Keratinocyte (primary cell): ENCODE measurements around the gene ARHGAP10.
"Not testable (repeated sequence)": the region's sequence is repeated elsewhere in the genome, so short reads cannot be mapped to it uniquely, and the experiment has no call there.

ENCODE experiments used
- EZH2 ChIP-seq: IDR thresholded peaks from one replicate; pipeline ENCODE4 v1.6.1; 2012; ENCODE audit warnings: inconsistent platforms, mild to moderate bottlenecking, low read length, moderate library complexity
- TF ChIP-seq, protein P1 (sequence below), 3 experiments: IDR thresholded peaks in 1 of 3; conservative IDR thresholded peaks in 1 of 3; optimal IDR thresholded peaks in 1 of 3; 2 replicates in 2 of 3; 3 replicates in 1 of 3; pipeline versions ENCODE3 to v1.5.1; 2011; ENCODE audit warnings: low read length in 3 of 3, mild to moderate bottlenecking in 3 of 3, moderate library complexity in 2 of 3, control low read depth in 1 of 3, inconsistent platforms in 1 of 3; ENCODE audit not compliant: insufficient read depth in 2 of 3; ENCODE audit errors: extremely low read depth in 1 of 3

DNA sequence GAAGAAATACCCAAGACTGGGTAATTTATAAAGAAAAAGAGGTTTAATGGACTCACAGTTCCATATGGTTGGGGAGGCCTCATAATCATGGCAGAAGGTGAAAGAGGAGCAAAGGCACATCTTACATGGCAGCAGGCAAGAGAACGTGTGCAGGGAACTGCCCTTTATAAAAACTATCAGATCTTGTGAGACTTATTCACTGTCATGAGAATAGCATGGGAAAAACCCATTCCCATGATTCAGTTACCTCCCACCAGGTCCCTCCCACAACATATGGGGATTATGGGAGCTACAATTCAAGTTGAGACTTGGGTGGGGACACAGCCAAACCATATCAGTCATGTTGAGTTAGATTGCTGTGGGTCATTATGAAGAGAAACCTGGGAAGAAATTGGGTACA lies 153.3 kb downstream of the ARHGAP10 start:
- TF ChIP-seq, protein P1, sequence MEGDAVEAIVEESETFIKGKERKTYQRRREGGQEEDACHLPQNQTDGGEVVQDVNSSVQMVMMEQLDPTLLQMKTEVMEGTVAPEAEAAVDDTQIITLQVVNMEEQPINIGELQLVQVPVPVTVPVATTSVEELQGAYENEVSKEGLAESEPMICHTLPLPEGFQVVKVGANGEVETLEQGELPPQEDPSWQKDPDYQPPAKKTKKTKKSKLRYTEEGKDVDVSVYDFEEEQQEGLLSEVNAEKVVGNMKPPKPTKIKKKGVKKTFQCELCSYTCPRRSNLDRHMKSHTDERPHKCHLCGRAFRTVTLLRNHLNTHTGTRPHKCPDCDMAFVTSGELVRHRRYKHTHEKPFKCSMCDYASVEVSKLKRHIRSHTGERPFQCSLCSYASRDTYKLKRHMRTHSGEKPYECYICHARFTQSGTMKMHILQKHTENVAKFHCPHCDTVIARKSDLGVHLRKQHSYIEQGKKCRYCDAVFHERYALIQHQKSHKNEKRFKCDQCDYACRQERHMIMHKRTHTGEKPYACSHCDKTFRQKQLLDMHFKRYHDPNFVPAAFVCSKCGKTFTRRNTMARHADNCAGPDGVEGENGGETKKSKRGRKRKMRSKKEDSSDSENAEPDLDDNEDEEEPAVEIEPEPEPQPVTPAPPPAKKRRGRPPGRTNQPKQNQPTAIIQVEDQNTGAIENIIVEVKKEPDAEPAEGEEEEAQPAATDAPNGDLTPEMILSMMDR (optimal IDR thresholded peaks at IDR 0.05 in 1 of 3, IDR thresholded peaks at IDR 0.05 in 1 of 3, conservative IDR thresholded peaks at IDR 0.05 in 1 of 3; ENCODE audit: extremely low read depth in 1 of 3, insufficient read depth in 2 of 3, low read length in 3 of 3) = not testable (repeated sequence)
- TF ChIP-seq EZH2 = not testable (repeated sequence)
